HepG2 (cell line): ENCODE data around the gene HAUS1. TPM values are rescaled to one million over a fixed set of nuclear protein-coding genes. Genes with fewer than 3 reads are reported as not detected.

ENCODE experiments used
- HDAC2 ChIP-seq: sonication (generic); formaldehyde crosslinking; IDR thresholded peaks from 2 replicates; pipeline ENCODE4 v1.4.0; 2020; ENCODE audit warnings: missing genetic modification reagents
- NKX3-1 ChIP-seq: sonication (generic); formaldehyde crosslinking; IDR thresholded peaks from 2 replicates; pipeline ENCODE4 v1.5.0; 2020; ENCODE audit warnings: missing genetic modification reagents
- PITX1 ChIP-seq: sonication (generic); formaldehyde crosslinking; IDR thresholded peaks from 2 replicates; pipeline ENCODE4 v1.5.1; 2020; ENCODE audit warnings: mild to moderate bottlenecking, missing genetic modification reagents
- SNAPC2 ChIP-seq: sonication (generic); formaldehyde crosslinking; IDR thresholded peaks from 2 replicates; pipeline ENCODE4 v1.8.1; 2022; ENCODE audit warnings: mild to moderate bottlenecking, missing genetic modification reagents
- SP4 ChIP-seq: sonication (generic); formaldehyde crosslinking; IDR thresholded peaks from 2 replicates; pipeline ENCODE4 v1.8.1; 2023; ENCODE audit warnings: mild to moderate bottlenecking, missing genetic modification reagents
- ZNF317 ChIP-seq: sonication (generic); formaldehyde crosslinking; IDR thresholded peaks from 2 replicates; pipeline ENCODE4 v1.5.0; 2020; ENCODE audit warnings: mild to moderate bottlenecking, missing genetic modification reagents
- ZNF350 ChIP-seq: sonication (generic); formaldehyde crosslinking; IDR thresholded peaks from 2 replicates; pipeline ENCODE4 v1.4.0; 2020; ENCODE audit warnings: mild to moderate bottlenecking, low read depth, missing genetic modification reagents, borderline replicate concordance
- ZNF558 ChIP-seq: sonication (generic); formaldehyde crosslinking; IDR thresholded peaks from 2 replicates; pipeline ENCODE4 v1.9.0; 2022; ENCODE audit warnings: mild to moderate bottlenecking, missing genetic modification reagents, borderline replicate concordance
- ZNF678 ChIP-seq: sonication (generic); formaldehyde crosslinking; IDR thresholded peaks from 2 replicates; pipeline ENCODE4 v1.4.0; 2020; ENCODE audit warnings: mild to moderate bottlenecking, missing genetic modification reagents
- ZNF713 ChIP-seq: sonication (generic); formaldehyde crosslinking; IDR thresholded peaks from 2 replicates; pipeline ENCODE4 v1.4.0; 2020; ENCODE audit warnings: mild to moderate bottlenecking, missing genetic modification reagents
- ZNF792 ChIP-seq: IDR thresholded peaks from 2 replicates; pipeline ENCODE4 v1.6.1; 2016
- ZSCAN9 ChIP-seq: IDR thresholded peaks from 2 replicates; pipeline ENCODE4 v1.6.1; 2016; ENCODE audit warnings: borderline replicate concordance
- polyA plus RNA-seq, 8 experiments: library from polyadenylated mRNA; depleted of rRNA in 3 of 8; stranded (reverse) in 7 of 8; unstranded in 1 of 8; fragments of >200 nt; fragmentation: Illumina TruSeq in 4 of 8; extraction: Trizol in 4 of 8; gene quantifications; 2 replicates each; pipeline versions ENCODE4 v1.2.1 to v1.2.3, GENCODE V29; 2011 to 2016; ENCODE audit warnings: low read depth in 4 of 8, missing spikeins in 1 of 8, mixed read lengths in 1 of 8; ENCODE audit not compliant: insufficient read depth in 1 of 8
- total RNA-seq, 5 experiments: library from RNA; depleted of rRNA; stranded (reverse); fragments of >200 nt; fragmentation: Illumina TruSeq; extraction: Trizol; gene quantifications; 2 replicates each; pipeline ENCODE4 v1.2.3, GENCODE V29; 2016; ENCODE audit warnings: low read depth in 1 of 5
- TF ChIP-seq, protein P1 (sequence below): sonication (generic); formaldehyde crosslinking; IDR thresholded peaks from 2 replicates; pipeline ENCODE4 v1.9.0; 2022; ENCODE audit warnings: missing genetic modification reagents, mild to moderate bottlenecking, borderline replicate concordance
- TF ChIP-seq, protein P2 (sequence below): sonication (generic); formaldehyde crosslinking; IDR thresholded peaks from 2 replicates; pipeline ENCODE4 v1.4.0; 2020; ENCODE audit warnings: mild to moderate bottlenecking, low read depth, missing genetic modification reagents
- TF ChIP-seq, protein P3 (sequence below): sonication (generic); formaldehyde crosslinking; IDR thresholded peaks from one replicate; pipeline ENCODE4 v1.5.1; 2020; ENCODE audit warnings: mild to moderate bottlenecking, missing genetic modification reagents; ENCODE audit errors: not compliant biosample characterization
- TF ChIP-seq, protein P4 (sequence below): sonication (generic); formaldehyde crosslinking; IDR thresholded peaks from 2 replicates; pipeline ENCODE4 v1.9.0; 2021; ENCODE audit warnings: missing genetic modification reagents, borderline replicate concordance

The HAUS1 gene
- total and polyA plus RNA-seq, 2 of the 13 experiments (the other 11 are each of a cell fraction or from before 2014, with no cell fraction given) = 20.6 to 59.2 TPM

DNA sequence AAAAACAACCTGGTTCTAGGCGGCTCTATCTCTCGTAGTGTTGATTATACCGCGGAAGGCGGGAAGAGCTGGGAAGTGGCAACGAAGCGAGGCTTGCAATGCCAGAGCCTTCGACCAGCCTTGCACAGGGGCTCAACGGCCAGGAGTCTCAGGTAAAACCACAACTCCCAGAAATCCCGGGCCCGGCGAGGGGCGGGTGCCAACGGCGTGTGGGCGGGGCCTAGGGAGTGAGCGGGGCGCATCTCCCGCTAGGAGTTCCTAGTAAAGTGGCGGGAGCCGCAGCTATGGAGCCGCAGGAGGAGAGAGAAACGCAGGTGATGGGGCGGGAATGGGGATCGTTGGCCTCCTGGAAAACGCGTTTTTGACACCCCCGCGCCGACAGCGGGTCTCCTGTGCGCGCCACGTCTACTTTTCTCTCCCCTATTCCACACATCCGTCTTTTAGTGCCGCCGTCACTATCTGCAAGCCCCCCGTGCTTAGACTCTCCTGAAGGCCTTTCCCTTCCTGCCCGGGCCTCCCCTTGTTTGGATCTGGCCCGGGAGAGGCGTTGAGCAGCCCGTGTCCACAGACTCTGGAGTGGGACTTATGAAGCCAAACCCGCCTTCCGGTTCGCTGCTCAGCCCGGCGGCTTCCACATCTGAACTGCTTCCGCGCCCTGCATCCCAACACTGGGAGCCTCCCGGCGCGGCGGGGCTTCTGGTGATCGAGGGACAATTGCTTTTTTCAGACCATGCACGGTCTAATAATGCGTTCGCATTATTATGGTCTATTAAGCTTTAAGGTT is at the start of gene HAUS1 (continued):
- TF ChIP-seq, protein P1, sequence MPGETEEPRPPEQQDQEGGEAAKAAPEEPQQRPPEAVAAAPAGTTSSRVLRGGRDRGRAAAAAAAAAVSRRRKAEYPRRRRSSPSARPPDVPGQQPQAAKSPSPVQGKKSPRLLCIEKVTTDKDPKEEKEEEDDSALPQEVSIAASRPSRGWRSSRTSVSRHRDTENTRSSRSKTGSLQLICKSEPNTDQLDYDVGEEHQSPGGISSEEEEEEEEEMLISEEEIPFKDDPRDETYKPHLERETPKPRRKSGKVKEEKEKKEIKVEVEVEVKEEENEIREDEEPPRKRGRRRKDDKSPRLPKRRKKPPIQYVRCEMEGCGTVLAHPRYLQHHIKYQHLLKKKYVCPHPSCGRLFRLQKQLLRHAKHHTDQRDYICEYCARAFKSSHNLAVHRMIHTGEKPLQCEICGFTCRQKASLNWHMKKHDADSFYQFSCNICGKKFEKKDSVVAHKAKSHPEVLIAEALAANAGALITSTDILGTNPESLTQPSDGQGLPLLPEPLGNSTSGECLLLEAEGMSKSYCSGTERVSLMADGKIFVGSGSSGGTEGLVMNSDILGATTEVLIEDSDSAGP (CRISPR knock-in tag) = peak; percentile 60; the same call in 1 of the 2 replicates
- TF ChIP-seq ZNF350 (CRISPR knock-in tag) (0 out of 2 replicates have a peak, but pooled peaks have one; percentile 50), ZNF678 (no peak; the same call in 1 of the 2 replicates), ZSCAN9 (0 out of 2 replicates have a peak, but pooled peaks have one; percentile 25), PITX1 (CRISPR knock-in tag) (no peak), ZNF558 (CRISPR knock-in tag) (no peak), SNAPC2 (CRISPR knock-in tag) (no peak), ZNF792 (CRISPR knock-in tag) (no peak), HDAC2 (CRISPR knock-in tag) (peak; percentile 9; the same call in 1 of the 2 replicates), NKX3-1 (CRISPR knock-in tag) (no peak; the same call in 1 of the 2 replicates), SP4 (CRISPR knock-in tag) (peak; percentile 90), ZNF317 (CRISPR knock-in tag) (peak; percentile 63; the same call in 1 of the 2 replicates), ZNF713 (CRISPR knock-in tag) (no peak)
- TF ChIP-seq, protein P2, sequence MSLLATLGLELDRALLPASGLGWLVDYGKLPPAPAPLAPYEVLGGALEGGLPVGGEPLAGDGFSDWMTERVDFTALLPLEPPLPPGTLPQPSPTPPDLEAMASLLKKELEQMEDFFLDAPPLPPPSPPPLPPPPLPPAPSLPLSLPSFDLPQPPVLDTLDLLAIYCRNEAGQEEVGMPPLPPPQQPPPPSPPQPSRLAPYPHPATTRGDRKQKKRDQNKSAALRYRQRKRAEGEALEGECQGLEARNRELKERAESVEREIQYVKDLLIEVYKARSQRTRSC (CRISPR knock-in tag) = no peak
- TF ChIP-seq, protein P3, sequence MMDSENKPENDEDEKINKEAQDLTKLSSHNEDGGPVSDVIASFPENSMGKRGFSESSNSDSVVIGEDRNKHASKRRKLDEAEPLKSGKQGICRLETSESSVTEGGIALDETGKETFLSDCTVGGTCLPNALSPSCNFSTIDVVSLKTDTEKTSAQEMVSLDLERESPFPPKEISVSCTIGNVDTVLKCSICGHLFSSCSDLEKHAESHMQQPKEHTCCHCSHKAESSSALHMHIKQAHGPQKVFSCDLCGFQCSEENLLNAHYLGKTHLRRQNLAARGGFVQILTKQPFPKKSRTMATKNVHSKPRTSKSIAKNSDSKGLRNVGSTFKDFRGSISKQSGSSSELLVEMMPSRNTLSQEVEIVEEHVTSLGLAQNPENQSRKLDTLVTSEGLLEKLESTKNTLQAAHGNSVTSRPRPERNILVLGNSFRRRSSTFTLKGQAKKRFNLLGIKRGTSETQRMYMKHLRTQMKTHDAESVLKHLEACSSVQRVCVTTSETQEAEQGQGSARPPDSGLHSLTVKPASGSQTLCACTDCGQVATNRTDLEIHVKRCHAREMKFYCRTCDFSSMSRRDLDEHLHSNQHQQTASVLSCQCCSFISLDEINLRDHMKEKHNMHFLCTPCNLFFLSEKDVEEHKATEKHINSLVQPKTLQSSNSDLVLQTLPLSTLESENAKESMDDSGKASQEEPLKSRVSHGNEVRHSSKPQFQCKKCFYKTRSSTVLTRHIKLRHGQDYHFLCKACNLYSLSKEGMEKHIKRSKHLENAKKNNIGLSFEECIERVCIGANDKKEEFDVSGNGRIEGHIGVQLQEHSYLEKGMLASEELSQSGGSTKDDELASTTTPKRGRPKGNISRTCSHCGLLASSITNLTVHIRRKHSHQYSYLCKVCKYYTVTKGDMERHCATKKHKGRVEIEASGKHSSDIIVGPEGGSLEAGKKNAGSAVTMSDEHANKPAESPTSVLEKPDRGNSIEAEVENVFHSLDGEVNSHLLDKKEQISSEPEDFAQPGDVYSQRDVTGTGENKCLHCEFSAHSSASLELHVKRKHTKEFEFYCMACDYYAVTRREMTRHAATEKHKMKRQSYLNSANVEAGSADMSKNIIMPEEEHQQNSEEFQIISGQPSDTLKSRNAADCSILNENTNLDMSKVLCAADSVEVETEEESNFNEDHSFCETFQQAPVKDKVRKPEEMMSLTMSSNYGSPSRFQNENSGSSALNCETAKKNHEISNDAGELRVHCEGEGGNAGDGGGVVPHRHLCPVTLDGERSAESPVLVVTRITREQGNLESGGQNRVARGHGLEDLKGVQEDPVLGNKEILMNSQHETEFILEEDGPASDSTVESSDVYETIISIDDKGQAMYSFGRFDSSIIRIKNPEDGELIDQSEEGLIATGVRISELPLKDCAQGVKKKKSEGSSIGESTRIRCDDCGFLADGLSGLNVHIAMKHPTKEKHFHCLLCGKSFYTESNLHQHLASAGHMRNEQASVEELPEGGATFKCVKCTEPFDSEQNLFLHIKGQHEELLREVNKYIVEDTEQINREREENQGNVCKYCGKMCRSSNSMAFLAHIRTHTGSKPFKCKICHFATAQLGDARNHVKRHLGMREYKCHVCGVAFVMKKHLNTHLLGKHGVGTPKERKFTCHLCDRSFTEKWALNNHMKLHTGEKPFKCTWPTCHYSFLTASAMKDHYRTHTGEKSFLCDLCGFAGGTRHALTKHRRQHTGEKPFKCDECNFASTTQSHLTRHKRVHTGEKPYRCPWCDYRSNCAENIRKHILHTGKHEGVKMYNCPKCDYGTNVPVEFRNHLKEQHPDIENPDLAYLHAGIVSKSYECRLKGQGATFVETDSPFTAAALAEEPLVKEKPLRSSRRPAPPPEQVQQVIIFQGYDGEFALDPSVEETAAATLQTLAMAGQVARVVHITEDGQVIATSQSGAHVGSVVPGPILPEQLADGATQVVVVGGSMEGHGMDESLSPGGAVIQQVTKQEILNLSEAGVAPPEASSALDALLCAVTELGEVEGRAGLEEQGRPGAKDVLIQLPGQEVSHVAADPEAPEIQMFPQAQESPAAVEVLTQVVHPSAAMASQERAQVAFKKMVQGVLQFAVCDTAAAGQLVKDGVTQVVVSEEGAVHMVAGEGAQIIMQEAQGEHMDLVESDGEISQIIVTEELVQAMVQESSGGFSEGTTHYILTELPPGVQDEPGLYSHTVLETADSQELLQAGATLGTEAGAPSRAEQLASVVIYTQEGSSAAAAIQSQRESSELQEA (CRISPR knock-in tag) = peak; percentile 82
- TF ChIP-seq, protein P4, sequence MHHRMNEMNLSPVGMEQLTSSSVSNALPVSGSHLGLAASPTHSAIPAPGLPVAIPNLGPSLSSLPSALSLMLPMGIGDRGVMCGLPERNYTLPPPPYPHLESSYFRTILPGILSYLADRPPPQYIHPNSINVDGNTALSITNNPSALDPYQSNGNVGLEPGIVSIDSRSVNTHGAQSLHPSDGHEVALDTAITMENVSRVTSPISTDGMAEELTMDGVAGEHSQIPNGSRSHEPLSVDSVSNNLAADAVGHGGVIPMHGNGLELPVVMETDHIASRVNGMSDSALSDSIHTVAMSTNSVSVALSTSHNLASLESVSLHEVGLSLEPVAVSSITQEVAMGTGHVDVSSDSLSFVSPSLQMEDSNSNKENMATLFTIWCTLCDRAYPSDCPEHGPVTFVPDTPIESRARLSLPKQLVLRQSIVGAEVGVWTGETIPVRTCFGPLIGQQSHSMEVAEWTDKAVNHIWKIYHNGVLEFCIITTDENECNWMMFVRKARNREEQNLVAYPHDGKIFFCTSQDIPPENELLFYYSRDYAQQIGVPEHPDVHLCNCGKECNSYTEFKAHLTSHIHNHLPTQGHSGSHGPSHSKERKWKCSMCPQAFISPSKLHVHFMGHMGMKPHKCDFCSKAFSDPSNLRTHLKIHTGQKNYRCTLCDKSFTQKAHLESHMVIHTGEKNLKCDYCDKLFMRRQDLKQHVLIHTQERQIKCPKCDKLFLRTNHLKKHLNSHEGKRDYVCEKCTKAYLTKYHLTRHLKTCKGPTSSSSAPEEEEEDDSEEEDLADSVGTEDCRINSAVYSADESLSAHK (CRISPR knock-in tag) = no peak
